CD4-positive, CD25-positive, alpha-beta regulatory T cell (primary cell): ENCODE results near the gene JARID2. TPM values are rescaled to one million over a fixed set of nuclear protein-coding genes. Genes with fewer than 3 reads are reported as not detected.
A peak's percentile ranks its signal among the peaks of the same experiment; 100 is the strongest.

Experiments
- ATAC-seq, 2 donors: fragments of 150-1000 bp; cut with Tn5 transposase; one replicate each; pipeline ENCODE4 v1.10.0; 2021; ENCODE audit warnings: low read depth in 2 of 2, moderate number of reproducible peaks in 2 of 2, moderate library complexity in 1 of 2
- DNase-seq, 3 donors: peaks; one replicate each; pipeline versions ENCODE4 v3.0.0 to v3.0.0-alpha.2; 2012 to 2022; ENCODE audit warnings: mixed read lengths in 1 of 3
- H3K27ac ChIP-seq: one replicate; pipeline ENCODE4 v1.7.0; 2013; ENCODE audit warnings: mild to moderate bottlenecking, low read length; ENCODE audit not compliant: insufficient read depth, poor library complexity, severe bottlenecking
- H3K27me3 ChIP-seq: one replicate; pipeline ENCODE4 v1.7.0; 2013; ENCODE audit warnings: low read length; ENCODE audit not compliant: control insufficient read depth, insufficient read depth
- H3K36me3 ChIP-seq: one replicate; pipeline ENCODE4 v1.7.0; 2013; ENCODE audit warnings: mild to moderate bottlenecking, low read length, moderate library complexity; ENCODE audit not compliant: control insufficient read depth, insufficient read depth
- H3K4me1 ChIP-seq: 2 replicates; pipeline ENCODE4 v1.7.0; 2013; ENCODE audit warnings: mild to moderate bottlenecking, low read length; ENCODE audit not compliant: insufficient read depth, control insufficient read depth, poor library complexity, severe bottlenecking
- H3K4me3 ChIP-seq: one replicate; pipeline ENCODE4 v1.7.0; 2013; ENCODE audit warnings: low read depth, mild to moderate bottlenecking, low read length, moderate library complexity
- H3K9me3 ChIP-seq, 2 experiments: 1 replicate in 1 of 2; 2 replicates in 1 of 2; pipeline ENCODE4 v1.7.0; 2013; ENCODE audit warnings: low read length in 2 of 2, mild to moderate bottlenecking in 1 of 2, moderate library complexity in 1 of 2; ENCODE audit not compliant: control insufficient read depth in 2 of 2
- H3K27ac Mint-ChIP-seq, 3 donors: one replicate each; pipeline ENCODE4 v1.8.0; 2020 to 2022; ENCODE audit warnings: mild to moderate bottlenecking in 3 of 3, mixed read lengths in 3 of 3, moderate library complexity in 2 of 3
- H3K27me3 Mint-ChIP-seq: one replicate; pipeline ENCODE4 v1.8.0; 2022; ENCODE audit warnings: mild to moderate bottlenecking, mixed read lengths
- H3K36me3 Mint-ChIP-seq: one replicate; pipeline ENCODE4 v1.8.0; 2020; ENCODE audit warnings: mixed read lengths
- H3K4me1 Mint-ChIP-seq, 4 donors: one replicate each; pipeline ENCODE4 v1.8.0; 2020 to 2022; ENCODE audit warnings: mixed read lengths in 4 of 4, mild to moderate bottlenecking in 1 of 4
- H3K4me3 Mint-ChIP-seq, 4 donors: one replicate each; pipeline ENCODE4 v1.8.0; 2020 to 2022; ENCODE audit warnings: mild to moderate bottlenecking in 4 of 4, mixed read lengths in 4 of 4, moderate library complexity in 3 of 4
- H3K9me3 Mint-ChIP-seq, 7 donors: one replicate each; pipeline ENCODE4 v1.8.0; 2020 to 2022; ENCODE audit warnings: mixed read lengths in 7 of 7, mild to moderate bottlenecking in 3 of 7, moderate library complexity in 2 of 7
- polyA plus RNA-seq, 4 donors: library from polyadenylated mRNA; unstranded; fragments of 300-500 nt; fragmentation: Illumina TruSeq; gene quantifications; one replicate each; pipeline ENCODE4 v1.2.3, GENCODE V29; 2021
- total RNA-seq: library from RNA; stranded (reverse); gene quantifications from one replicate; pipeline ENCODE4 v1.2.3, GENCODE V29; 2022

JARID2 gene
- total and polyA plus RNA-seq, 5 donors from 2014 or later, result 4.1 to 26.1 (median 5.6) TPM

DNA sequence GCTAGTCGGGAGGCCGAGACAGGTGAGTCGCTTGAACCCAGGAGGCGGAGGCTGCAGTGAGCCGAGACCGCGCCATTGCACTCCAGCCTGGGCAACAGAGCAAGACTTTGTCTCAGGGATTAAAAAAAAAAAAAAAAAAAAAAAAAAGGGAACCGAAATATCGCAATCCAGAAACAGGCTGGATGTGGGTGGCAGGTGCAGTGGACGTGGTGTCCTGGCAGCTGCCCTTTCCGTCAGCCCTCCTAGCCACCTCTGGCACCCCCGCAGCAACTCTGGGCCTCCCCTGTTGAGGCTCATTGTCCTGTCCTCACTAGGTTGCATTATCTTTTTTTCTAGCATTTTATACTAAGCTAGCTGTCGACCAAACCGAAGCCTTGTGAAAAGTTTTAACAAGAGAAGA, 303.5 kb downstream of the JARID2 start:
- no peaks in the 10 kb centered on the region for H3K4me1 ChIP-seq
- H3K9me3 ChIP-seq, result no peaks in the 10 kb centered on the region
- Mint-ChIP-seq H3K27me3 (no peaks in the 10 kb centered on the region), H3K27ac (peak overlapping the region in 1 of 3 donors; percentile 7), H3K36me3 (peaks cover 14% of the 10 kb centered on the region), H3K4me1 (peaks cover 4 to 22% (median 10%) of the 10 kb centered on the region in 4 donors), H3K9me3 (peaks cover 0 to 2% (median 0%) of the 10 kb centered on the region in 7 donors), H3K4me3 (no peak overlapping the region)
- H3K4me3 ChIP-seq, result no peak overlapping the region
- no peaks in the 10 kb centered on the region for H3K36me3 ChIP-seq
- H3K27me3 ChIP-seq, result no peaks in the 10 kb centered on the region
- no peak overlapping the region for H3K27ac ChIP-seq
- ATAC-seq (no peak), DNase-seq (no peak)

- H3K27ac Mint-ChIP-seq, result peak overlapping the region in 1 of 3 donors; percentile 13
- peaks cover 16% of the 10 kb centered on the region for H3K36me3 Mint-ChIP-seq
- H3K36me3 ChIP-seq, result no peaks in the 10 kb centered on the region
- no peak overlapping the region for H3K27ac ChIP-seq
- H3K4me1 Mint-ChIP-seq, result peaks cover 7 to 26% (median 13%) of the 10 kb centered on the region in 4 donors
- ATAC-seq (no peak), DNase-seq (no peak)
- peaks cover 0 to 2% (median 0%) of the 10 kb centered on the region in 7 donors for H3K9me3 Mint-ChIP-seq
- H3K27me3 ChIP-seq, result no peaks in the 10 kb centered on the region
- H3K4me1 ChIP-seq, result no peaks in the 10 kb centered on the region
- no peak overlapping the region for H3K4me3 ChIP-seq
- H3K9me3 ChIP-seq, result no peaks in the 10 kb centered on the region
- no peaks in the 10 kb centered on the region for H3K27me3 Mint-ChIP-seq
- no peak overlapping the region for H3K4me3 Mint-ChIP-seq
Measured at GRCh38 chr6:15550546-15551123, 304.8 kb downstream of the JARID2 start.

GRCh38 chr6:15551262-15551661, 305.4 kb downstream of the JARID2 start:
- H3K36me3 Mint-ChIP-seq, result peaks cover 16% of the 10 kb centered on the region
- H3K4me1 Mint-ChIP-seq, result peaks cover 7 to 26% (median 13%) of the 10 kb centered on the region in 4 donors
- Histone ChIP-seq H3K9me3 (no peaks in the 10 kb centered on the region), H3K4me1 (no peaks in the 10 kb centered on the region), H3K4me3 (no peak overlapping the region), H3K36me3 (no peaks in the 10 kb centered on the region), H3K27ac (no peak overlapping the region), H3K27me3 (no peaks in the 10 kb centered on the region)
- no peak for DNase-seq
- no peak for ATAC-seq
- H3K4me3 Mint-ChIP-seq, result no peak overlapping the region
- no peaks in the 10 kb centered on the region for H3K27me3 Mint-ChIP-seq
- peak overlapping the region in 2 of 3 donors; percentile 12 to 82 for H3K27ac Mint-ChIP-seq
- peaks cover 0 to 2% (median 0%) of the 10 kb centered on the region in 7 donors for H3K9me3 Mint-ChIP-seq

- Histone ChIP-seq H3K27me3 (no peaks in the 10 kb centered on the region), H3K36me3 (no peaks in the 10 kb centered on the region), H3K9me3 (no peaks in the 10 kb centered on the region), H3K4me3 (no peak overlapping the region), H3K27ac (no peak overlapping the region), H3K4me1 (no peaks in the 10 kb centered on the region)
- Mint-ChIP-seq H3K27me3 (no peaks in the 10 kb centered on the region), H3K27ac (peak overlapping the region in 2 of 3 donors; percentile 12 to 82), H3K36me3 (peaks cover 16% of the 10 kb centered on the region), H3K9me3 (peaks cover 0 to 2% (median 0%) of the 10 kb centered on the region in 7 donors), H3K4me3 (no peak overlapping the region), H3K4me1 (peaks cover 7 to 29% (median 14%) of the 10 kb centered on the region in 4 donors)
- DNase-seq, result no peak
- ATAC-seq, result no peak
Measured at GRCh38 chr6:15551798-15552197, 305.9 kb downstream of the JARID2 start.

DNA sequence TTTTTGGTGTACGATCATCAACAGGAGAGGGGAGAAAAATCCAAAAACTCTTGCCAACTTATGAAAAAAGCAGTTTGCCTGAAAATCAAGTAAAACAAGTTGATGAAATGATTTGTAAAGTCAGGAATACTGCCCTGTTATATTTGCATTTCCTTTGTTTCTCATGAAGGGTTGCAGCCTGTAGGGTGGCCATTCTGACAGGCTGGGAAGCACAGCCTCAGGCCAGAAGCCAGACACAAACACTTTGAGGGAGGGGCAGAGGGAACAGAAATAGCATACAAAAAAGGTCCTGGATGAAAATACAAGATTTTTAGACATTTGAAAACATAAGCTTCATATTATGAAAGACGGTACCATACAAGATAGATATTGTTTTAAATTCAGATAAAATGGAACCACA, 307.2 kb downstream of the JARID2 start:
- DNase-seq (no peak), ATAC-seq (no peak)
- no peaks in the 10 kb centered on the region for H3K27me3 Mint-ChIP-seq
- no peaks in the 10 kb centered on the region for H3K27me3 ChIP-seq
- no peak overlapping the region for H3K27ac ChIP-seq
- H3K27ac Mint-ChIP-seq, result no peak overlapping the region
- no peaks in the 10 kb centered on the region for H3K4me1 ChIP-seq
- no peak overlapping the region for H3K4me3 ChIP-seq
- peaks cover 7 to 33% (median 14%) of the 10 kb centered on the region in 4 donors for H3K4me1 Mint-ChIP-seq
- H3K9me3 Mint-ChIP-seq, result peaks cover 0 to 2% (median 0%) of the 10 kb centered on the region in 7 donors
- H3K9me3 ChIP-seq, result no peaks in the 10 kb centered on the region
- H3K36me3 ChIP-seq, result no peaks in the 10 kb centered on the region
- peaks cover 16% of the 10 kb centered on the region for H3K36me3 Mint-ChIP-seq
- H3K4me3 Mint-ChIP-seq, result no peak overlapping the region

DNA sequence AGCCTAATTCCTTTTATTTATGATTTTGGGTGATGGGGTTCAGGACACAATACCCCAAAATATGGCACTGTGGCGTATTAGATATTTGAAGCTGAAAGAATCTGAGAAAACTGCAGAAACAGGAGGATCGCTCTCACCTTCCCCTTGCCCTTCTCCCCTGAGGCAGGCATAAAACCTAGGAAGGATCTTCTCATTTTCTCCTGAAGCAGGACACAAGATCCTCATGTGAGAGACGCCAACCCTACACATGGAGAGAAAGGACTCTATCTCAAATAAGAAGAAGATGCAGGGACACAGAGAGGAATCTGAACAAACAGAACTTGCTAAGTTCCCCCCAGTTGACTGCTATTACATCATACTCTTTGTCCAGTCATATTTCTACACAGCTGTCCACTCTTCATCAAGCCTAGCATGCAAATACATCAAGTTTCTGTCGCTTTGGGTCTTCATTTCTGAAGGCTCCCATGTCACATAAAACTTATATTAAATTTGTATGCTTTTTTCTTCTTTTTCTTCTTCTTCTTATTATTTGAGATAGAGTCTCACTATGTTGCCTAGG, 307.9 kb downstream of the JARID2 start:
- Mint-ChIP-seq H3K27me3 (no peaks in the 10 kb centered on the region), H3K36me3 (peaks cover 16% of the 10 kb centered on the region), H3K9me3 (peaks cover 0 to 2% (median 0%) of the 10 kb centered on the region in 7 donors), H3K4me1 (peaks cover 7 to 29% (median 13%) of the 10 kb centered on the region in 4 donors), H3K4me3 (no peak overlapping the region), H3K27ac (no peak overlapping the region)
- Histone ChIP-seq H3K4me3 (no peak overlapping the region), H3K4me1 (no peaks in the 10 kb centered on the region), H3K36me3 (no peaks in the 10 kb centered on the region), H3K9me3 (no peaks in the 10 kb centered on the region), H3K27ac (no peak overlapping the region), H3K27me3 (no peaks in the 10 kb centered on the region)
- ATAC-seq (no peak), DNase-seq (no peak)

DNA sequence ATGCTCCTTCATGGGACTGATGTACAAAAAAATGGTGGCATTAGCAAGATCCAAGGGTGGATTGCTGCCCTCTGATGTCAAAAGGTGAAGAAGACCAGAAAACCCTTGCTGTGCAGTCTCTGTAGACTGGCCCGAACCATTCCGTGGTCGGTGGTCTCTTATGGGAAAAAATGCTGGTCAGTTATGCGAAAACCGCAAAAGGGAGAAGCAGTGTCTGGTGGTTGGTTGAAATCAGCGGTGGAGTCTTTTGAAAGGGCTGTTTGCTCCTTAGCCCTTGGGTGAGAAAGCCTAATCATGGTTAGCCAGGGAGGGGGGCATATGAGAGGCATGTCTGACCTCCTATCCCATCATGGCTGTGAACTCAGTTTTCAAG, 308.8 kb downstream of the JARID2 start:
- ATAC-seq, result no peak
- no peak overlapping the region for H3K27ac Mint-ChIP-seq

More for the DNA sequence above, 308.8 kb downstream of the JARID2 start:
- no peak for DNase-seq
- Histone ChIP-seq H3K4me1 (no peaks in the 10 kb centered on the region), H3K9me3 (no peaks in the 10 kb centered on the region), H3K27me3 (no peaks in the 10 kb centered on the region), H3K4me3 (no peak overlapping the region), H3K27ac (no peak overlapping the region), H3K36me3 (no peaks in the 10 kb centered on the region)
- H3K4me3 Mint-ChIP-seq, result no peak overlapping the region
- H3K36me3 Mint-ChIP-seq, result peaks cover 16% of the 10 kb centered on the region
- no peaks in the 10 kb centered on the region for H3K27me3 Mint-ChIP-seq
- peaks cover 7 to 32% (median 12%) of the 10 kb centered on the region in 4 donors for H3K4me1 Mint-ChIP-seq
- H3K9me3 Mint-ChIP-seq, result peaks cover 0 to 2% (median 0%) of the 10 kb centered on the region in 7 donors
